Hepatocyte (in vitro differentiated cells): Measurements from ENCODE around the gene AKT1.

Source experiments
- CTCF ChIP-seq: fragments of 200-600 bp; sonication (generic); IDR thresholded peaks from 2 replicates; pipeline ENCODE4 v1.5.1; 2016; ENCODE audit warnings: antibody characterized with exemption, mild to moderate bottlenecking; ENCODE audit not compliant: poor library complexity
- EZH2 ChIP-seq: fragments of 200-600 bp; sonication (generic); IDR thresholded peaks from 2 replicates; pipeline ENCODE4 v1.6.1; 2016; ENCODE audit warnings: antibody characterized with exemption, mild to moderate bottlenecking, borderline replicate concordance
- EZH2phosphoT487 ChIP-seq: fragments of 200-600 bp; sonication (generic); IDR thresholded peaks from one replicate; pipeline ENCODE4 v1.6.1; 2018; ENCODE audit warnings: antibody characterized with exemption, mild to moderate bottlenecking, low read depth, moderate library complexity; ENCODE audit not compliant: unreplicated experiment, severe bottlenecking

- TF ChIP-seq CTCF (no peak), EZH2 (no peak), EZH2phosphoT487 (no peak)
Measured at GRCh38 chr14:104747876-104748275, 47.7 kb downstream of the AKT1 start.
